HG02852 (cell line): ENCODE results near the gene DCUN1D2.

ENCODE experiments used
- ATAC-seq: cut with Tn5 transposase; IDR thresholded peaks from one replicate; pipeline ENCODE4 v1.9.1; 2021; ENCODE audit warnings: mild to moderate bottlenecking, moderate library complexity; ENCODE audit not compliant: unreplicated experiment

DCUN1D2 gene

DNA sequence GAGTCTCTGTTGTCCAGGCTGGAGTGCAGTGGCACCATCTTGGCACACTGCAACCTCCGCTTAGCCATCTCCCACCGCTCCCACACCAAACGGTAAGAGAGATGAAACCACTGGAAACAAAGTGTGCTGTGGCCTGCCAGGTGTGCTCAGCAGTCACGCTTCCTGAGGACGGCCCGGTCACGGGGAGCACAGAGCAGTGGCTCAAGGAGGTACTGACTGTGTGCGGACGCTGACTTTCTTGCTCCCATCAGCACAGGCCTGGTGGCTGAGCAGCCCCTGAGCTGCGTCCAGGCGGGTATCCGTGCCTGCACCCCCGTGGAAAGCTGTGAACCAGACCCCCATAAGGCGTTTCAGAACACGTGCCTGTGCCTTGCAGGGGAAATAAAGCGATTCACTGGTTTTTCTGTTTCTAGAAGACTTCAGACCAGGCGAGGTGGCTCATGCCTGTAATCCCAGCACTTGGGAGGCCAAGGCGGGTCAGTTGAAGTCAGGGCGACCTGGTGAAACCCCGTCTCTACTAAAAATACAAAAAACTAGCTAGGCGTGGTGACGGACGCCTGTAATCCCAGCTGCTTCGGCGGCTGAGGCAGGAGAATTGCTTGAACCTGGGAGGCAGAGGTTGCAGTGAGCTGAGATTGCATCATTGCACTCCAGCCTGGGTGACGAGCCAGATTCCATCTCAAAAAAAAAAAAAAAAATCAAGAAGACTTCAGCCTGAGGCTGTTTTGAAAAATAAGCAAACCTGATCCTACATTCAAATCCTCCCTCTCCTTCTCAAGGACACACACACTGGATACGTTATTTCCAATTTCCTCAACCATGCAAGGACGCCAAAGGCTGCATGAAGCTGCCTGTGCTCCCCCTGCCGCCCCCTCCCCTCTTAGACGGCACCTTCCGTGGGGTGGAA lies 62.7 kb downstream of the DCUN1D2 start:
- no peak for ATAC-seq

DNA sequence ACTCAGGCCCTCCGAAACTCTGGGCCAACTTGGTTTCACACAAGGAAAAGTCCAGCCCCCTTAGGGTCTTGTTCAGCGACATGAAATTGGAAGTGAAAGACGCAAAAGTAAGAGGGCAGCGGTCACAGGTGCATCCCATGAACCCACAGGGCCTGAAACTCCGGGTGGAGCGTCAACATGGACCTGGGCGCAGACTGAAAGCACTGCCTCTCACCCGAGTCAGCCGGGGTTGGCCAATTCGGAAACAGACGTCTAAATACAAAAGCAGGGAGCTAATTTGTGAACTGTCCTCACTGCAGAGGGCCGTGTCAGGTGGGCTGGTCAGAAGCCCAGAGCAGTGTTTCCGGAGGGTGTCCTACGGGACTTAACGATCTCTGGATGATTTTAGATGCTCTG lies 63.9 kb downstream of the DCUN1D2 start:
- no peak for ATAC-seq

DNA sequence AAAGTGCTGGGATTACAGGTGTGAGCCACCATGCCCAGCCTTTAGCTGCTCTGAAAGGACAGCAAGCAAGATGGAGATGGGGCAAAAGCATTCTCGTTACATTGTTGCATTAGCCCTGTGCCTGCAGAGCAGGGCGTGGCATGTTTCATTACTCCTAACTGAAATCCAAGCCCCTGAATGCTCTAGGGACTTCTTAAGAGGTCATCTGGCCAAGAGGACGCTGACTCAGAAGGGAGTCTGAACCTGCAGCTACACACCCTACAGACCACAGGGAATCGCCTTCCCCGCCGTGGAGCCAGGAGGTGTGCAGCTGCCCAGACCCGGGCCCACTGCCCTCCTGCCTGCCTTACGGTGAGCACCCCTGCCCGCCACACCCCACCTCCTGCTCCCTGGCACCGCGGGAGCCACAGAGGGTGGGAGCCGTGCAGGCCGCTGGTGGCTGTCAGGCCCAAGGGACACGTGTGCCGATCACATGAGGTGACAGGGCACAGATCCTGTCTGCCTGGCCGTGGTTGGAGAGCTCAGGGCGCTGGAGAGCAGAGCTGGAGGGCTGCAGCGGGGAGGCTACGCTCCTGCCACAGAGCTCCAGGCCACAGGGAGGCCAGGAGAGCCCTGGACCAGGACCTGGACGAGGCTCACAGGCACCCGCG lies 64.4 kb downstream of the DCUN1D2 start:
- ATAC-seq, result no peak

- ATAC-seq, result no peak
These were observed 66.9 kb downstream of the DCUN1D2 start for GRCh38 chr13:113423520-113424163.

DNA sequence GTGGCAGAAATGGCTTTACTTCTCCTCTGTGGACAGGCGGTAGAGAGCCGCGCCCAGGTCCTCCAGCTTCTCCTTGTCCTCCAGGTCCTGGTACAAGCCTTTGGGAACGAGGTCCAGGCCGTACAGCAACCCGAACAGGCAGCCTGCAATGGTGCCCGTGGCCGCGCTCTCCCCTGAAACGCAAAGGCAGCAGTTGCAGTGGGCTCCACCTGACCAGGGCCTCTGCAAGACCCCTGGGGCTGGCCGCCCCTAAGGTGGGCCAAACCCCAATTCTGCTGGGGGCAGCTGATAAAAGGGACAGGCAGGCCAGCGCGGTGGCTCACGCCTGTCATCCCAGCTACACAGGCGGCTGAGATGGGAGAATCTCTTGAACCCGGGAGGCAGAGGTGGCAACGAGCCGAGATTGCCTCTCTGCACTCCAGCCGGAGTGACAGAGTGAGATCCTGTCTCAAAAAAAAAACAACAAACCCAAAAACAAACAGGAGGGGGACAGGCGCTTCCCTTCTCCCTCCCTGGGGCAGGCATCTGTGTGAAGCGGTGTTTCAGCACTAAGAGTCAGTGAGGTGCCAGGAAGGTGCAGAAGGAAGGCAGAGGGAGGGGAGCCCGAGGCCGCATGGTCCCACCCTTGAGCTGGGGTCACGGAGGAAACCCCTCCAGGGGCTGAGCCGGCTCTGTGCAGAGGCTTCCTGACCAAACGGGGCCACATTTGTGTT lies 67.5 kb downstream of the DCUN1D2 start:
- ATAC-seq, result no peak

GRCh38 chr13:113421673-113422270 lies 68.7 kb downstream of the DCUN1D2 start:
- ATAC-seq, result no peak

- ATAC-seq, result no peak
These were observed 69.5 kb downstream of the DCUN1D2 start for GRCh38 chr13:113420833-113421600.

DNA sequence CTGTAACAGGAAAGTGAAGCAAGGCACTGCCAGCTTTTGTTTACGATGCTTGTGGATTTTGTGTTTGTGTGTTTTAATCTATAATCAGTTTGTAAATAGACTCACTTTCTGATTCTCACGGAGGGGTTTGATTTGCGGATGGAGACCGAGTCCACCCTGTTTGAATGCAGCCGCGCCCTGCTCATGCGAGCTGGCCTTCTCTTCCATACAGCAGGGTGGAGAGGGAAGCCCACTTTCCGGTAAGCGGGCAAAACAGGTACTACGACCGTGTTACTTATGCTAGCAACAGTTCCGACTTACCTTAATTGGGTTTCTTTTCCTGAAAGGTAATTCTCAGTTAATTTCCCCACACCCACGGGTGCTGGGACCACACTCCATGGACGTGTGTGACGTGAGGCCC lies 70.3 kb downstream of the DCUN1D2 start:
- no peak for ATAC-seq

- no peak for ATAC-seq
These were observed 70.8 kb downstream of the DCUN1D2 start for GRCh38 chr13:113419531-113420193.

DNA sequence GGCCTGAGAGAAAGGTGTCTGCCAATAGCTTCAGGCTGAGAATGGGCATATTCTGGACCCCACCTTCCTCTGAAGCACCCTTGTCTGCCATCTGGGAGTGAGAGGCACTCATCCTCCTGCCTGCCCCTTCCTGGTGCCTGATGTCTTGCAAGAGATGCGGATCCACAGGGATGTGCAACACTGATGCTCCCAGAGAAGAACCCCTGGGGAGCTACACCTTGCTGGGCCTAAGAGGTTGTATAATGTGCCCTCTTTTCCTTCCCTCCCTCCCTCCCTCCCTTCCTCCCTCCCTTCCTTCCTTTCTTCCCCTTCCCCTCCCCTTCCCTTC lies 71.8 kb downstream of the DCUN1D2 start:
- no peak for ATAC-seq

DNA sequence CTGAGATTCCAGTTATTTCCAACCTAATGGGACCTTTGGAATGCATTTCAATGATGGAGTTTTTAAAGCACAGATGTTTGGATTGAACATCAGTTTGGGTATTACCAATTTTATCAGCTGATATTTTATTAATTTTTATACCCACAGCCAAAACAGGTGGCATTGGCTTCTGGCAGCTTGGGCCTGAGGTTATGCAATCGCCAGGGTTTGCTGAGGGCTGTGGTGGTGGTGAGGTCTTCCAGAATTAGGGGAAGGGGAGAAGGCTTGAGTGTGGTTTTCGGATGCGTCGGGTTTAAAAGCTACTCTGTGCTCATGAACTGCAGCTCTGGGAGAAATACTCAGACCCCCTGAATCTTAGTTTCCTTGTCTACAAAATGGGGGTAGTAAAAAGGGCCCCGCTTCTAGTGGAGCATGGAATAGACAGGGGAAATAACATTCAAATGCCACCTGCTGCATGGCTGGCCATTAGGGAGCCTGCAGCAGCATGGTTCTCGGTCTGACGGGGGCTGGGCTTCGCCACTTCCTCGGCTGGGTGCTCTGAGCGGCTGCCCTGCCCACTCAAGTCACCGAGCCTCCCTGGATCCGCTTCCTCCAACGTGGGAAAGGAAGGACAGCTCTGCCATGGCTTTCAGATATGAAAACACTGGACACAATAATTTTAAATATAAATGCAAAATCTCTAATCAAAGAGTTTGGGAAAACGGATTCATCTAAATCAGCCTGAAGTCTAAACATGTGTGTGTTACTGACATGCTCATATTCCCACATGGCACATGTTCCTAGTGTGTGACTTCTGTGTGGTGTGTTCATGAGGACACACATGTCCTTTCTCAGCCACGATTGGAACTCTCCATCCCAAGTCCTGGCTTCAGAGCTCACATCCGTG lies 72.4 kb downstream of the DCUN1D2 start:
- ATAC-seq, result no peak

- no peak for ATAC-seq
These were observed 73.3 kb downstream of the DCUN1D2 start for GRCh38 chr13:113417008-113417751.

DNA sequence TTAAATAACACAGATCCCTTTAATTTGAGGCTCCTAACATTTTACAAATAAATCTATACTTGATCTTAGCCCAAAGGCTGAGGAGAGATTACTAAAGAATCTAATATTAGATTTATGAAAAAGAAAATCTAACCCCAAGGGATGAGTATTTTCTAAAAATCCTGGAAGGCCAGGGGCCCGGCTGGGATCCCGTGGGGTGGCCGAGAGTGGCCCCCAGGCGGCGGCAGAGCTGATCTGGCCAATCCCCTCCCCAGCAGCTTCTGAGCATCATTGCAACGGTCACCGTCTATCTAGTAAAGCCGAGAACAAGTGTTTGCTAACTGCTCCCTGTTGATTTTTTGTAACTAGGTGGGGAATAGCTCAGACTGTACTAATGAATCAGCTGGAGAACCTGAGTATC lies 74.7 kb downstream of the DCUN1D2 start:
- no peak for ATAC-seq

DNA sequence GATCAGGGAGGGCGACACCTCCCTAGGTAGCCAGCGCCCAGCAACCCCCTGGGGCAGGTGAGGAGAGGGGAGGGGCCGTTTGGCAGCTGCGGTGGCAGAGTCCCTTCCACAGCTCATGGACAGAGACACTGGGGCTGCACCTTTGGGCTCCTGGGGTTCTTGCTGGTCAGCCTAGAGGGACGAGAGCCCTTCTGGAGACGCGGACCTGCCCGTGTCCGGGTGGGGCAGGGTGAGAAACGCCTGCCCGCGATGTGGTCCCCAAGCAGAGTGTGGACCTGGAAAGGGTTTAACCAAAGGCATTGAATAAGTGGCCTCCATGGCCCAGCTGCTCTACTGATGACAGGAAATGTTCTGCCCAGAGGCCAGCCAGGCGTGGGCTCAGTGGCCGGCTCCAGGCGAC lies 75.5 kb downstream of the DCUN1D2 start:
- ATAC-seq, result no peak

DNA sequence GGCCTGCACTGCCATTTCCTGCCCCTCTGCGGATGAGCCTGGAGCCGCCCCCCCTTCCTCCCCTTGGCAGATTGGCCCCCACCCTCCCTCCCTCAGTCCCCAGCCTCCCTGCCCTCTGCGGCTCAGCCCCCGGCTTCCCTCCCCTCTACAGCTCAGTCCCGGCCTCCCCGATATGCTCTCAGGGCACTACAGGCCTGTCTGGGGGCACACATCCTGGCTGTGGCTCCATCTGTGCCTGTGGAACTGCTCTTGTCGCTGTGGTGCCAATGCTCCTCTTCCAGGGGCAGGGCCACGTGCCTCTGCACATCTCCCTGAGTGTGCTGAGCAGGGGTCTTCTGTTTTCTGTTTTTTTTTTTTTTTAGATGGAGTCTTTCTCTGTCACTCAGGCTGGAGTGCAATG lies 76.2 kb downstream of the DCUN1D2 start:
- ATAC-seq, result no peak

DNA sequence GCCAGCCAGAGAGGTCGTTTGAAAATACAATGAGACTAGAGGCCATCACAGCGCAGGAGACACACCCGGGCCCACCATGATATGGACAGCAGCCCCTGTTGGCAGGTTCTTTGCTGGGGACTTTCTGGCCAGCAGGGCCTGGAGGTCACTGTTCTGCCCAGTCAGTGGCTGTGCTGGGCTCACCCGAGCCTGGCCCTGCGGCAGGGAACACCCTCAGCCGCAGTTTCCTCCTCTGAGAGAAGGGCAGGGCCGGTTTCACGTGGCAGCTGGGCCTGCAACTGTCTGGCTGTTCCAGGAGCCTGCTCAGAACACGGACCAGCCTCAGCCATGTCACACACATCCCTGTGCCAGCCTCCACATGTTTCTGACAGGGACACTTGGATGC lies 76.6 kb downstream of the DCUN1D2 start:
- ATAC-seq, result no peak

GRCh38 chr13:113413178-113413897 lies 77.2 kb downstream of the DCUN1D2 start:
- no peak for ATAC-seq
